GM23338 (cell line): ENCODE results near the gene ADGRL3. TPM values are rescaled to one million over a fixed set of nuclear protein-coding genes. Genes with fewer than 3 reads are reported as not detected.

Experiments used
- ATAC-seq: fragments of 200-7000 bp; cut with Tn5 transposase; 3 replicates; pipeline ENCODE4 v1.9.1; 2020
- DNase-seq: peaks from one replicate; pipeline ENCODE4 v3.0.0-alpha.2; 2015; ENCODE audit warnings: low spot score
- H2AFZ ChIP-seq: fragments of 200-600 bp; sonication (generic); 2 replicates; pipeline ENCODE4 v1.8.0; 2016; ENCODE audit warnings: antibody characterized with exemption, mild to moderate bottlenecking, moderate library complexity
- H3F3A ChIP-seq: fragments of 200-600 bp; sonication (generic); replicated peaks from 2 replicates; pipeline ENCODE4 v1.8.0; 2017; ENCODE audit warnings: antibody characterized with exemption, mixed run types, low read depth
- H3K27ac ChIP-seq: fragments of 200-600 bp; sonication (generic); 2 replicates; pipeline ENCODE4 v1.6.1; 2016; ENCODE audit warnings: low read depth
- H3K27me3 ChIP-seq: fragments of 200-600 bp; sonication (generic); 2 replicates; pipeline ENCODE4 v1.8.0; 2016; ENCODE audit warnings: mild to moderate bottlenecking, mixed run types, moderate library complexity; ENCODE audit not compliant: insufficient read depth
- H3K36me3 ChIP-seq: fragments of 200-600 bp; sonication (generic); 2 replicates; pipeline ENCODE4 v1.8.0; 2016; ENCODE audit warnings: mild to moderate bottlenecking; ENCODE audit not compliant: insufficient read depth
- H3K4me1 ChIP-seq: fragments of 200-600 bp; sonication (generic); 2 replicates; pipeline ENCODE4 v1.8.0; 2016; ENCODE audit warnings: mild to moderate bottlenecking, moderate library complexity; ENCODE audit not compliant: insufficient read depth
- H3K4me2 ChIP-seq: fragments of 200-600 bp; sonication (generic); 2 replicates; pipeline ENCODE4 v1.7.1; 2017; ENCODE audit warnings: mixed run types
- H3K4me3 ChIP-seq: fragments of 200-600 bp; sonication (generic); 2 replicates; pipeline ENCODE4 v1.6.1; 2016; ENCODE audit warnings: mixed run types
- H3K79me2 ChIP-seq: fragments of 200-600 bp; sonication (generic); replicated peaks from 2 replicates; pipeline ENCODE4 v1.8.0; 2017; ENCODE audit warnings: mild to moderate bottlenecking; ENCODE audit not compliant: insufficient read depth
- H3K9me2 ChIP-seq: fragments of 200-600 bp; sonication (generic); 2 replicates; pipeline ENCODE4 v1.8.0; 2017; ENCODE audit not compliant: insufficient read depth
- H4K20me1 ChIP-seq: fragments of 200-600 bp; sonication (generic); replicated peaks from 2 replicates; pipeline ENCODE4 v1.8.0; 2017; ENCODE audit warnings: mild to moderate bottlenecking; ENCODE audit not compliant: insufficient read depth
- H3K27ac Mint-ChIP-seq: 2 replicates; pipeline ENCODE4 v1.8.0; 2020; ENCODE audit warnings: inconsistent platforms, mild to moderate bottlenecking, moderate library complexity, mixed read lengths
- H3K27me3 Mint-ChIP-seq: 3 replicates; pipeline ENCODE4 v1.8.0; 2022; ENCODE audit warnings: low read depth, mild to moderate bottlenecking, moderate library complexity, mixed read lengths, inconsistent platforms; ENCODE audit not compliant: insufficient read depth, poor library complexity
- H3K36me3 Mint-ChIP-seq: 3 replicates; pipeline ENCODE4 v1.8.0; 2021; ENCODE audit warnings: low read depth, mild to moderate bottlenecking, inconsistent platforms, moderate library complexity, mixed read lengths
- H3K4me1 Mint-ChIP-seq: 3 replicates; pipeline ENCODE4 v1.8.0; 2020; ENCODE audit warnings: mild to moderate bottlenecking, inconsistent platforms, mixed read lengths
- H3K4me3 Mint-ChIP-seq: 3 replicates; pipeline ENCODE4 v1.8.0; 2021; ENCODE audit warnings: moderate library complexity, mild to moderate bottlenecking, inconsistent platforms, mixed read lengths
- H3K9me3 Mint-ChIP-seq: 3 replicates; pipeline ENCODE4 v1.8.0; 2020; ENCODE audit warnings: moderate library complexity, mild to moderate bottlenecking, inconsistent platforms, mixed read lengths
- CREB1 ChIP-seq: fragments of 250-450 bp; sonication (Bioruptor Pico); IDR thresholded peaks from 2 replicates; pipeline ENCODE4 v1.5.0; 2020; ENCODE audit warnings: low read depth, mild to moderate bottlenecking, moderate library complexity
- EZH2phosphoT487 ChIP-seq: fragments of 200-600 bp; sonication (generic); IDR thresholded peaks from one replicate; pipeline ENCODE4 v1.8.1; 2018; ENCODE audit warnings: antibody characterized with exemption; ENCODE audit not compliant: unreplicated experiment
- NANOG ChIP-seq: IDR thresholded peaks from 2 replicates; pipeline ENCODE4 v1.6.1; 2016; ENCODE audit warnings: antibody characterized with exemption, borderline replicate concordance
- POLR2AphosphoS5 ChIP-seq: IDR thresholded peaks from 2 replicates; pipeline ENCODE4 v1.6.1; 2016; ENCODE audit warnings: antibody characterized with exemption, low read depth
- ZNF331 ChIP-seq: fragments of 250-450 bp; sonication (Bioruptor Pico); IDR thresholded peaks from 2 replicates; pipeline ENCODE4 v1.5.0; 2020; ENCODE audit warnings: low read depth, mild to moderate bottlenecking, moderate library complexity
- polyA plus RNA-seq: library from polyadenylated mRNA; unstranded; fragments of >200 nt; fragmentation: Nextera tagmentation; extraction: Ambion mirVana; gene quantifications from 2 replicates; pipeline ENCODE4 v1.2.1, GENCODE V29; 2016
- total RNA-seq: library from RNA; depleted of rRNA; stranded (reverse); fragments of >200 nt; shearing (Covaris generic); gene quantifications from 2 replicates; pipeline ENCODE4 v1.2.3, GENCODE V29; 2014
- TF ChIP-seq, protein P1 (sequence below): IDR thresholded peaks from one replicate; pipeline ENCODE4 v1.6.1; 2018; ENCODE audit warnings: antibody characterized with exemption; ENCODE audit not compliant: unreplicated experiment
- TF ChIP-seq, protein P2 (sequence below): IDR thresholded peaks from 2 replicates; pipeline ENCODE4 v1.6.1; 2016; ENCODE audit warnings: antibody characterized with exemption
- TF ChIP-seq, protein P3 (sequence below): fragments of 250-450 bp; sonication (Bioruptor Pico); IDR thresholded peaks from 2 replicates; pipeline ENCODE4 v1.5.0; 2020; ENCODE audit warnings: mild to moderate bottlenecking, moderate library complexity

ADGRL3 gene
- total and polyA plus RNA-seq, 2 experiments from 2014 or later = 9.7 to 16.5 TPM

DNA sequence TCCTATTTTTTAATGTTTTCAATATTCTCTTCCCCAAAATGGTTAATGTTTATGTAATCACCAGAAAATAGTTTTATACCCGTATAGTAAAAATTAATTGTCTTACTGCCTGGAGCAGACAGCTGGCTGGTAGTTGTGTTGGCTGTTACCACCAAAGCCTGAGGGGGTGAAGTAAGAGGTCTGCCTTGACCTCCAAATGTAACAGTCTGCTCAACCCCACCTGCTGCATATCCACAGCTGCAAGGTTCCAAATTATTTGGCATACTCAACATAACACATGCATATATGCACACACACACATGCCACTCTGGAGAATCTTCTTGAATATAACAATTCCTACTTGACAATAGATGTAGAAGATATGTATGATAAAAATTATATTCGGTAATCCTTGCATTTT is 624.3 kb downstream of the ADGRL3 start:
- no peak for DNase-seq
- TF ChIP-seq EZH2phosphoT487 (no peak), ZNF331 (CRISPR knock-in tag) (no peak), CREB1 (CRISPR knock-in tag) (no peak), NANOG (no peak), POLR2AphosphoS5 (no peak)
- TF ChIP-seq, protein P1, sequence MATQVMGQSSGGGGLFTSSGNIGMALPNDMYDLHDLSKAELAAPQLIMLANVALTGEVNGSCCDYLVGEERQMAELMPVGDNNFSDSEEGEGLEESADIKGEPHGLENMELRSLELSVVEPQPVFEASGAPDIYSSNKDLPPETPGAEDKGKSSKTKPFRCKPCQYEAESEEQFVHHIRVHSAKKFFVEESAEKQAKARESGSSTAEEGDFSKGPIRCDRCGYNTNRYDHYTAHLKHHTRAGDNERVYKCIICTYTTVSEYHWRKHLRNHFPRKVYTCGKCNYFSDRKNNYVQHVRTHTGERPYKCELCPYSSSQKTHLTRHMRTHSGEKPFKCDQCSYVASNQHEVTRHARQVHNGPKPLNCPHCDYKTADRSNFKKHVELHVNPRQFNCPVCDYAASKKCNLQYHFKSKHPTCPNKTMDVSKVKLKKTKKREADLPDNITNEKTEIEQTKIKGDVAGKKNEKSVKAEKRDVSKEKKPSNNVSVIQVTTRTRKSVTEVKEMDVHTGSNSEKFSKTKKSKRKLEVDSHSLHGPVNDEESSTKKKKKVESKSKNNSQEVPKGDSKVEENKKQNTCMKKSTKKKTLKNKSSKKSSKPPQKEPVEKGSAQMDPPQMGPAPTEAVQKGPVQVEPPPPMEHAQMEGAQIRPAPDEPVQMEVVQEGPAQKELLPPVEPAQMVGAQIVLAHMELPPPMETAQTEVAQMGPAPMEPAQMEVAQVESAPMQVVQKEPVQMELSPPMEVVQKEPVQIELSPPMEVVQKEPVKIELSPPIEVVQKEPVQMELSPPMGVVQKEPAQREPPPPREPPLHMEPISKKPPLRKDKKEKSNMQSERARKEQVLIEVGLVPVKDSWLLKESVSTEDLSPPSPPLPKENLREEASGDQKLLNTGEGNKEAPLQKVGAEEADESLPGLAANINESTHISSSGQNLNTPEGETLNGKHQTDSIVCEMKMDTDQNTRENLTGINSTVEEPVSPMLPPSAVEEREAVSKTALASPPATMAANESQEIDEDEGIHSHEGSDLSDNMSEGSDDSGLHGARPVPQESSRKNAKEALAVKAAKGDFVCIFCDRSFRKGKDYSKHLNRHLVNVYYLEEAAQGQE = no peak
- TF ChIP-seq, protein P2, sequence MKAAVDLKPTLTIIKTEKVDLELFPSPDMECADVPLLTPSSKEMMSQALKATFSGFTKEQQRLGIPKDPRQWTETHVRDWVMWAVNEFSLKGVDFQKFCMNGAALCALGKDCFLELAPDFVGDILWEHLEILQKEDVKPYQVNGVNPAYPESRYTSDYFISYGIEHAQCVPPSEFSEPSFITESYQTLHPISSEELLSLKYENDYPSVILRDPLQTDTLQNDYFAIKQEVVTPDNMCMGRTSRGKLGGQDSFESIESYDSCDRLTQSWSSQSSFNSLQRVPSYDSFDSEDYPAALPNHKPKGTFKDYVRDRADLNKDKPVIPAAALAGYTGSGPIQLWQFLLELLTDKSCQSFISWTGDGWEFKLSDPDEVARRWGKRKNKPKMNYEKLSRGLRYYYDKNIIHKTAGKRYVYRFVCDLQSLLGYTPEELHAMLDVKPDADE = no peak
- TF ChIP-seq, protein P3, sequence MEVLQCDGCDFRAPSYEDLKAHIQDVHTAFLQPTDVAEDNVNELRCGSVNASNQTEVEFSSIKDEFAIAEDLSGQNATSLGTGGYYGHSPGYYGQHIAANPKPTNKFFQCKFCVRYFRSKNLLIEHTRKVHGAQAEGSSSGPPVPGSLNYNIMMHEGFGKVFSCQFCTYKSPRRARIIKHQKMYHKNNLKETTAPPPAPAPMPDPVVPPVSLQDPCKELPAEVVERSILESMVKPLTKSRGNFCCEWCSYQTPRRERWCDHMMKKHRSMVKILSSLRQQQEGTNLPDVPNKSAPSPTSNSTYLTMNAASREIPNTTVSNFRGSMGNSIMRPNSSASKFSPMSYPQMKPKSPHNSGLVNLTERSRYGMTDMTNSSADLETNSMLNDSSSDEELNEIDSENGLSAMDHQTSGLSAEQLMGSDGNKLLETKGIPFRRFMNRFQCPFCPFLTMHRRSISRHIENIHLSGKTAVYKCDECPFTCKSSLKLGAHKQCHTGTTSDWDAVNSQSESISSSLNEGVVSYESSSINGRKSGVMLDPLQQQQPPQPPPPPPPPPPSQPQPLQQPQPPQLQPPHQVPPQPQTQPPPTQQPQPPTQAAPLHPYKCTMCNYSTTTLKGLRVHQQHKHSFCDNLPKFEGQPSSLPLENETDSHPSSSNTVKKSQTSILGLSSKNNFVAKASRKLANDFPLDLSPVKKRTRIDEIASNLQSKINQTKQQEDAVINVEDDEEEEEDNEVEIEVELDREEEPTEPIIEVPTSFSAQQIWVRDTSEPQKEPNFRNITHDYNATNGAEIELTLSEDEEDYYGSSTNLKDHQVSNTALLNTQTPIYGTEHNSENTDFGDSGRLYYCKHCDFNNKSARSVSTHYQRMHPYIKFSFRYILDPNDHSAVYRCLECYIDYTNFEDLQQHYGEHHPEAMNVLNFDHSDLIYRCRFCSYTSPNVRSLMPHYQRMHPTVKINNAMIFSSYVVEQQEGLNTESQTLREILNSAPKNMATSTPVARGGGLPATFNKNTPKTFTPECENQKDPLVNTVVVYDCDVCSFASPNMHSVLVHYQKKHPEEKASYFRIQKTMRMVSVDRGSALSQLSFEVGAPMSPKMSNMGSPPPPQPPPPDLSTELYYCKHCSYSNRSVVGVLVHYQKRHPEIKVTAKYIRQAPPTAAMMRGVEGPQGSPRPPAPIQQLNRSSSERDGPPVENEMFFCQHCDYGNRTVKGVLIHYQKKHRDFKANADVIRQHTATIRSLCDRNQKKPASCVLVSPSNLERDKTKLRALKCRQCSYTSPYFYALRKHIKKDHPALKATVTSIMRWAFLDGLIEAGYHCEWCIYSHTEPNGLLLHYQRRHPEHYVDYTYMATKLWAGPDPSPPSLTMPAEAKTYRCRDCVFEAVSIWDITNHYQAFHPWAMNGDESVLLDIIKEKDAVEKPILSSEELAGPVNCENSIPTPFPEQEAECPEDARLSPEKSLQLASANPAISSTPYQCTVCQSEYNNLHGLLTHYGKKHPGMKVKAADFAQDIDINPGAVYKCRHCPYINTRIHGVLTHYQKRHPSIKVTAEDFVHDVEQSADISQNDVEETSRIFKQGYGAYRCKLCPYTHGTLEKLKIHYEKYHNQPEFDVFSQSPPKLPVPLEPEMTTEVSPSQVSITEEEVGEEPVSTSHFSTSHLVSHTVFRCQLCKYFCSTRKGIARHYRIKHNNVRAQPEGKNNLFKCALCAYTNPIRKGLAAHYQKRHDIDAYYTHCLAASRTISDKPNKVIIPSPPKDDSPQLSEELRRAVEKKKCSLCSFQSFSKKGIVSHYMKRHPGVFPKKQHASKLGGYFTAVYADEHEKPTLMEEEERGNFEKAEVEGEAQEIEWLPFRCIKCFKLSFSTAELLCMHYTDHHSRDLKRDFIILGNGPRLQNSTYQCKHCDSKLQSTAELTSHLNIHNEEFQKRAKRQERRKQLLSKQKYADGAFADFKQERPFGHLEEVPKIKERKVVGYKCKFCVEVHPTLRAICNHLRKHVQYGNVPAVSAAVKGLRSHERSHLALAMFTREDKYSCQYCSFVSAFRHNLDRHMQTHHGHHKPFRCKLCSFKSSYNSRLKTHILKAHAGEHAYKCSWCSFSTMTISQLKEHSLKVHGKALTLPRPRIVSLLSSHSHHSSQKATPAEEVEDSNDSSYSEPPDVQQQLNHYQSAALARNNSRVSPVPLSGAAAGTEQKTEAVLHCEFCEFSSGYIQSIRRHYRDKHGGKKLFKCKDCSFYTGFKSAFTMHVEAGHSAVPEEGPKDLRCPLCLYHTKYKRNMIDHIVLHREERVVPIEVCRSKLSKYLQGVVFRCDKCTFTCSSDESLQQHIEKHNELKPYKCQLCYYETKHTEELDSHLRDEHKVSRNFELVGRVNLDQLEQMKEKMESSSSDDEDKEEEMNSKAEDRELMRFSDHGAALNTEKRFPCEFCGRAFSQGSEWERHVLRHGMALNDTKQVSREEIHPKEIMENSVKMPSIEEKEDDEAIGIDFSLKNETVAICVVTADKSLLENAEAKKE (CRISPR knock-in tag) = no peak
- H3K36me3 Mint-ChIP-seq = no peaks in the 10 kb centered on the region

More for the DNA sequence above, 624.3 kb downstream of the ADGRL3 start:
- Mint-ChIP-seq H3K4me3 (no peak overlapping the region), H3K9me3 (no peaks in the 10 kb centered on the region), H3K27ac (no peak overlapping the region), H3K27me3 (no peaks in the 10 kb centered on the region), H3K4me1 (peaks cover 22% of the 10 kb centered on the region)
- no peaks in the 10 kb centered on the region for H3F3A ChIP-seq
- H3K27ac ChIP-seq = no peak overlapping the region
- ATAC-seq = no peak
- H2AFZ ChIP-seq = no peak overlapping the region
- no peaks in the 10 kb centered on the region for H3K27me3 ChIP-seq
- no peak overlapping the region for H3K4me2 ChIP-seq
- H3K36me3 ChIP-seq = no peaks in the 10 kb centered on the region
- peaks cover 22% of the 10 kb centered on the region for H3K4me1 ChIP-seq
- no peaks in the 10 kb centered on the region for H3K9me2 ChIP-seq
- H3K4me3 ChIP-seq = no peak overlapping the region
- H4K20me1 ChIP-seq = no peaks in the 10 kb centered on the region
- H3K79me2 ChIP-seq = no peaks in the 10 kb centered on the region
